Transverse colon (tissue), 4 donors: ENCODE results near the gene SIGLEC10.

Experiments used
- EP300 ChIP-seq: sonication (generic); formaldehyde crosslinking; IDR thresholded peaks from one replicate; pipeline ENCODE4 v1.6.1; 2017; ENCODE audit warnings: antibody characterized with exemption, low read depth
- POLR2A ChIP-seq: fragments of 450-650 bp; IDR thresholded peaks from one replicate; pipeline ENCODE4 v1.6.1; 2016; ENCODE audit warnings: antibody characterized with exemption, mild to moderate bottlenecking, moderate library complexity
- POLR2AphosphoS5 ChIP-seq, 3 donors: sonication (generic); formaldehyde crosslinking; IDR thresholded peaks; one replicate each; pipeline ENCODE4 v1.6.1; 2016; ENCODE audit warnings: antibody characterized with exemption in 3 of 3
- TF ChIP-seq, protein P1 (sequence below), 5 experiments: fragments of 200-600 bp in 3 of 5; fragments of 450-650 bp in 2 of 5; sonication (generic) in 3 of 5; IDR thresholded peaks; 1 replicate in 2 of 5; 2 replicates in 3 of 5; pipeline ENCODE4 v1.5.1; 2016 to 2017; ENCODE audit warnings: antibody characterized with exemption in 5 of 5, inconsistent platforms in 3 of 5, mild to moderate bottlenecking in 2 of 5, moderate library complexity in 1 of 5

DNA sequence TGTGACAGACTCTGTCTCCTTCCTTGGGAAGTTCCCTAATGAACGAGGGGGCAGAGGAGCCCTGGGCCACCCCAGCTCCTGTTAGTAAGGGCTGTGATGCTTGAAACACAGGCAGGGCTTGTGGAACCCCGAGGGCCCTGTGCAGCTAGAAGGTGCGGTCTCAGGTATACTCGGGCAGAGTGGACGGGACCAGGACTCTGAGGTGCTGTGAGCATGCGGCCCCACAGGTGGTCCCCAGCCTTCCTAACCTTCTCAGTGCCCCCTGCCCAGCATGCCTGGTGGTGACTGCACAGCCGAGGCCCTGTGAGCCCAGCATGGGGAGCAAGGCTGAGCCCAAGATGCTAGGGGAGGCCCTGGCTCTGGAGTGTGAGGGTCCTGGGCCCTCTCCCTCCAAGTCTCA lies 44.8 kb upstream of the SIGLEC10 start:
- TF ChIP-seq POLR2A (no peak), POLR2AphosphoS5 (IDR thresholded peaks at IDR 0.05) (no peak), EP300 (no peak)
- TF ChIP-seq, protein P1, sequence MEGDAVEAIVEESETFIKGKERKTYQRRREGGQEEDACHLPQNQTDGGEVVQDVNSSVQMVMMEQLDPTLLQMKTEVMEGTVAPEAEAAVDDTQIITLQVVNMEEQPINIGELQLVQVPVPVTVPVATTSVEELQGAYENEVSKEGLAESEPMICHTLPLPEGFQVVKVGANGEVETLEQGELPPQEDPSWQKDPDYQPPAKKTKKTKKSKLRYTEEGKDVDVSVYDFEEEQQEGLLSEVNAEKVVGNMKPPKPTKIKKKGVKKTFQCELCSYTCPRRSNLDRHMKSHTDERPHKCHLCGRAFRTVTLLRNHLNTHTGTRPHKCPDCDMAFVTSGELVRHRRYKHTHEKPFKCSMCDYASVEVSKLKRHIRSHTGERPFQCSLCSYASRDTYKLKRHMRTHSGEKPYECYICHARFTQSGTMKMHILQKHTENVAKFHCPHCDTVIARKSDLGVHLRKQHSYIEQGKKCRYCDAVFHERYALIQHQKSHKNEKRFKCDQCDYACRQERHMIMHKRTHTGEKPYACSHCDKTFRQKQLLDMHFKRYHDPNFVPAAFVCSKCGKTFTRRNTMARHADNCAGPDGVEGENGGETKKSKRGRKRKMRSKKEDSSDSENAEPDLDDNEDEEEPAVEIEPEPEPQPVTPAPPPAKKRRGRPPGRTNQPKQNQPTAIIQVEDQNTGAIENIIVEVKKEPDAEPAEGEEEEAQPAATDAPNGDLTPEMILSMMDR (IDR thresholded peaks at IDR 0.05), result no peak
